ENCODE measurements around the gene CRIP1.

The CRIP1 gene

GRCh38 chr14:105482486-105483110 is 4.1 kb upstream of the CRIP1 start:
- Histone ChIP-seq H3K4me3 (ENCODE audit: low read depth, low read length) (peak overlapping the region; percentile 45), H3K4me1 (peaks cover 56% of the 10 kb centered on the region), H3K27me3 (no peaks in the 10 kb centered on the region), H3K9me3 (no peaks in the 10 kb centered on the region), H3K36me3 (peaks cover 7% of the 10 kb centered on the region)
- DNase-seq = no peak
- TF ChIP-seq, protein P1, sequence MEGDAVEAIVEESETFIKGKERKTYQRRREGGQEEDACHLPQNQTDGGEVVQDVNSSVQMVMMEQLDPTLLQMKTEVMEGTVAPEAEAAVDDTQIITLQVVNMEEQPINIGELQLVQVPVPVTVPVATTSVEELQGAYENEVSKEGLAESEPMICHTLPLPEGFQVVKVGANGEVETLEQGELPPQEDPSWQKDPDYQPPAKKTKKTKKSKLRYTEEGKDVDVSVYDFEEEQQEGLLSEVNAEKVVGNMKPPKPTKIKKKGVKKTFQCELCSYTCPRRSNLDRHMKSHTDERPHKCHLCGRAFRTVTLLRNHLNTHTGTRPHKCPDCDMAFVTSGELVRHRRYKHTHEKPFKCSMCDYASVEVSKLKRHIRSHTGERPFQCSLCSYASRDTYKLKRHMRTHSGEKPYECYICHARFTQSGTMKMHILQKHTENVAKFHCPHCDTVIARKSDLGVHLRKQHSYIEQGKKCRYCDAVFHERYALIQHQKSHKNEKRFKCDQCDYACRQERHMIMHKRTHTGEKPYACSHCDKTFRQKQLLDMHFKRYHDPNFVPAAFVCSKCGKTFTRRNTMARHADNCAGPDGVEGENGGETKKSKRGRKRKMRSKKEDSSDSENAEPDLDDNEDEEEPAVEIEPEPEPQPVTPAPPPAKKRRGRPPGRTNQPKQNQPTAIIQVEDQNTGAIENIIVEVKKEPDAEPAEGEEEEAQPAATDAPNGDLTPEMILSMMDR (IDR thresholded peaks at IDR 0.05; ENCODE audit: low read depth, low read length) = no peak

DNA sequence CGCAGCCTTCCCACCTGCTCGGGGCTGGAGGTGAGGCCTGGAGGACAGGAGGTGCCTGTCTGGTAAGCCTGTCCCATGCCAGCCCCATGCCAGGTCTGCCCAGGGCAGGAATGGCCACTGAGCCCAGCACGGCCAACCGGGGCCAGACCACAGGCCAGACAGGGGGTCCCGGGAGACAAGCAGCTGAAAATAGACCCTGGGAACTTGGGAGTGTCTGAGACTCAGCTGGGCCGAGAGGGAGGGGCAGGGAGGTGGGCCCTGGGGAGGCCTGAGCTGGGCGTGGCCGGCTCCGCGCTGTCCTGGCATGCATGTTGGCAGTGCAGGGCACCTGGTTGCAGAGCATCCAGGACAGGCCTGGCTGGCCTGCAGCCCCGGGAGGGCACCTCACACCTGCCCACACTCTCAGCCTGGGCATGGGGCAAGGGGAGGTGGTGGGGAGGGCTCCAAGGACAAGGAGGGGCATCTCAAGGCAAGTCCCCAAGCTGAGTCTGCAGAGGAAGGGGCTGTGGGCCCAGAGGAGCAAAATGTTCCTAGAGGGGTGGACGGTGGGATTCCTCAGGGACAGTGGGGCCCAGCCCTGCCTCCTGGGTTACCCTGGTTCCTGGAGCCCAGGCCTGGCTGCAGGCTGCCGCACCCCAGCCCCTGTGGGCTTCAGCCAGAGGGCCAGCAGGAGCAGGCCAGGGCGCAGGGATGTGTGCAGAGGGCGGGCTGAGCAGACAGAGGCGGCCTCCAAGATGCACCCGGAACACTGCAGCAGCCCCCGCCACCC is 3.2 kb upstream of the CRIP1 start:
- no peaks in the 10 kb centered on the region for H3K9me3 ChIP-seq
- no peak overlapping the region for H3K4me3 ChIP-seq (ENCODE audit: low read depth, low read length)
- TF ChIP-seq, protein P1 (IDR thresholded peaks at IDR 0.05; ENCODE audit: low read depth, low read length) = no peak
- peaks cover 56% of the 10 kb centered on the region for H3K4me1 ChIP-seq
- no peaks in the 10 kb centered on the region for H3K27me3 ChIP-seq
- DNase-seq = no peak
- peaks cover 7% of the 10 kb centered on the region for H3K36me3 ChIP-seq

GRCh38 chr14:105484069-105484996 is 2.4 kb upstream of the CRIP1 start:
- DNase-seq = no peak

GRCh38 chr14:105484997-105485393 is 1.7 kb upstream of the CRIP1 start:
- Histone ChIP-seq H3K9me3 (no peaks in the 10 kb centered on the region), H3K4me1 (peaks cover 55% of the 10 kb centered on the region), H3K27me3 (no peaks in the 10 kb centered on the region), H3K4me3 (ENCODE audit: low read depth, low read length) (no peak overlapping the region), H3K36me3 (no peaks in the 10 kb centered on the region)
- TF ChIP-seq, protein P1 (IDR thresholded peaks at IDR 0.05; ENCODE audit: low read depth, low read length) = no peak
- DNase-seq = no peak

More at GRCh38 chr14:105484069-105484996, 2.4 kb upstream of the CRIP1 start:
- H3K4me3 ChIP-seq (ENCODE audit: low read depth, low read length) = no peak overlapping the region
- H3K4me1 ChIP-seq = peaks cover 60% of the 10 kb centered on the region
- no peaks in the 10 kb centered on the region for H3K27me3 ChIP-seq
- H3K9me3 ChIP-seq = no peaks in the 10 kb centered on the region
- TF ChIP-seq, protein P1 (IDR thresholded peaks at IDR 0.05; ENCODE audit: low read depth, low read length) = no peak
- peaks cover 6% of the 10 kb centered on the region for H3K36me3 ChIP-seq

DNA sequence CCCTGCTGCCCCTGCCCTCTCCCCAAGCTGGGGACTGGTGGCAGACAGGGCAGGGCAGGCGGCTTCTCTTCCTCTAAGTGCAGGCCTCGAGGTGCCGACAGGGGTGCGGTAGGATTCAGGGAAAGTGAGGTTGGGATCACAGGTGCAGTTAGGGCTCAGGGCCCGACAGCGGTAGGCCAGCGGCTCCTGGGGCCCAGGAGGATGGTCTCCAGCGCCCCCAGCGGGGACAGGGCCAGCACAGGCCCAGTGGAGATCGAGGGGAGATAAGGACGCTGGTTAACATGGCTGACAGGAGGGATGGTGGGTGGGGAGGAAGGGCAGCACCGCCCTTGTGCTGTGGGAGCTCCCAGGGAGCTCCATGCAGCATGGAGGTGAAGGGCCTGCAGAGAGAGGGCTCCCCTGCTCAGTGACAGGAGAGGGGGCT is 935 bp upstream of the CRIP1 start:
- Histone ChIP-seq H3K4me3 (ENCODE audit: low read depth, low read length) (peak overlapping the region; percentile 58), H3K4me1 (peaks cover 49% of the 10 kb centered on the region)
- peak; percentile 92 for DNase-seq

More for the DNA sequence above, 935 bp upstream of the CRIP1 start:
- TF ChIP-seq, protein P1 (IDR thresholded peaks at IDR 0.05; ENCODE audit: low read depth, low read length) = peak; percentile 87
- H3K9me3 ChIP-seq = no peaks in the 10 kb centered on the region
- no peaks in the 10 kb centered on the region for H3K36me3 ChIP-seq
- no peaks in the 10 kb centered on the region for H3K27me3 ChIP-seq

All from BE2C (cell line).